ENCODE data around the gene ZPLD1.

ZPLD1 gene

DNA sequence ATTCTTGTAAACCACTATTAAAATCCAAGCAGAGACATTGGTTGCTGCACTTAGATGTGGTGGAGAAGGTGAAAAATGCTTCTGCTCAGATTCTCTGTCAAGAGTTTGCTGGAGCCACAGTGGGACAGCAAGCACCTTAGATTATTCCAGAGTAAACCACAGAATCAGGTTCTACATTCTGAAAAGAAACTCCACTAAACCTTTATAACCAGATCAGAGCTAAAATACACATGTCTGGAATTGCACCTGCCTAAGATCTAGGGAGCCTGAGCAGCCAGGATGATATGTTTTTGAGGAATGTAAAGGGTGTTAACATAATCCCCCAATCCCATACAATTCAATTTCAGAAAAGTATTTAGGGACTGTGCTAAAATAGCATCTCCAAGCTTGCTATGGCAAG is at the start of gene ZPLD1:
Gene ZPLD1 (plus strand): TSS at position 301 of the 400 bp plus-strand sequence. CDS start 3,473 bp downstream, outside the sequence.
- DNase-seq = no peak

DNA sequence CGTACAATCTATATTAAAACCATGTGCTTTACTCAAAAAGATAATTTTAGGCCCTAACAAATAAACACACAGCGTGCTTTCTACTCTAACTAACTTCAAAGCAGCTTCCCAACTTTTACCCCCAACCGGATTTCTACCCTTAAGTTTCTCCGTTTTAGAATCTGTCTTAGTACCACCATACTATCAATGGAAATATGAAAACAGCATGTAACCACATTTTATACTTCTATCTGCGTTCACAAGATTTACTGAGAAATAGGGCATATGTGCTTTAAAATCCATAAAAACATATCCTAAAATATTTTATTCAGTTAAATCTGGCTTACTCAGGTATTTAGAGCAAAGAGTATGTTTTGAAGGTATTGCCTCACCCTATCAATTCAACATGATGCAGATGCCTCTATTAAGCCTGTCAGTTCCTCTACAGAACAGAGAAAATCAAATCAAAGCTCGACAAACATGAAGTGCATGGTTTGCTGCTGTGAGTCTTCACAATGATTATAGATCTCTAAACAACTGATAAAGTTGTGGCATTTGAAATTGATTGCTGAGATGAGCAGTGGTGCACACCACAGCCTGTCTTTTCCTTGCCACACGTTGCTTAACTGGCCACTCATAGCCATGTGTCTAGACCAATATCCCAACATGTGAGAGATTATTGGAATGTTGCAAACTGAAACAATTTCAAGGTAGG is 44.5 kb upstream of the ZPLD1 start:
- no peak for DNase-seq

DNA sequence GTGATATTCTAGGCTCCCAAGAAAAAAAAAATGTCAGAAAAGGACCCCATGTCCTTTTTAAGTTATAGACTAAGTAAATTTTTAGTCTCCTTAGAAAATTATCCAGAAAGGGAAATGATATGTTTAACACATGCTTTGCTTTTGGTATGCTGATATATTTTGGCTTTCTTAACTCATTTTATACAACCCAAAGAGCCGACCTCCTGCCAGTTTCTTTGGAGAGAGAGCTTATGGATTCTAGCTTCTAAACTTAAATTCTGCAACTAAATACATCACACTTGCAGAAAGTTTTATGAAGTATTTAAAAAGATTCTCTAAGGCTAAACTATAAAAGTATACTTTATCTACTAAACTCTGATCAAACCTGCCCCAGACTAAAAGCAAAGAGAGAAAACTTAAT is 43.9 kb upstream of the ZPLD1 start:
- no peak for DNase-seq

DNA sequence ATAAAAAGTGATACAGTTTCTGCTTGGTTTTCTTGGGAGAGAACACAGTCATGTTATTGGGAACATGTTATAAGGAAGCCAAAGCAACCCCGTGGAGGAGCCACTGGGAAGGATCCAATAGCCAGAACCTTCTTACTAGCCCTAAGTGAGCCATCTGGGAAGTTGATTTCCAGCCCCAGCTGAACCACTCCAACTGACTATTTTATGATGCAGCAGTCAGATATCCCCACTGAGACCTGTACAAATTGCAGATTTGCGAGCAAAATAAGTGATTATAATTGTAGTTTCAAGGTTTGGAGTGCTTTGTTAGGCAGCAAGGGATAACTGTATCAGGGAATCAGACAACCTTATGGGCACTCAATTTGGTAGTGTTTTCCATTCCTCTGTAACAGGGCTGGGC is 43.3 kb upstream of the ZPLD1 start:
- no peak for DNase-seq

DNA sequence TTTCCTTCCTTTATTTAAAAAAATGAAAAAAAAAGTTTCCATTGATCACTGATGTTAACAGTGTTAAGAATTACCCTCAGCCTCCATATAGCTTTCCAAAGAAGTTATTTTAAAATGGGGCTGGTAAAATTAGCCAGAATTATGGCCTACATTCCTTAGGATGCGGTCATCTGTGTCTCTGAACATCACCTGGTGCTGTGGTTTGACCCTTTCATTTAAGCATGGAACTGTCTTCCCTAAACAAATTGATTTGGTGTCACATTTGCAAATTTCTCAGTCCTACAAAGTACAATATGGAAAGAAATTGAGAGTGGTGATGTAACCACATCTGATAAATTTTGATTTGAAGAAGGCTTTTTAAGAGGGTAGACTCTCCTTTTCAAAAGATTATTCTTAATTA is 40.3 kb upstream of the ZPLD1 start:
- DNase-seq = no peak

DNA sequence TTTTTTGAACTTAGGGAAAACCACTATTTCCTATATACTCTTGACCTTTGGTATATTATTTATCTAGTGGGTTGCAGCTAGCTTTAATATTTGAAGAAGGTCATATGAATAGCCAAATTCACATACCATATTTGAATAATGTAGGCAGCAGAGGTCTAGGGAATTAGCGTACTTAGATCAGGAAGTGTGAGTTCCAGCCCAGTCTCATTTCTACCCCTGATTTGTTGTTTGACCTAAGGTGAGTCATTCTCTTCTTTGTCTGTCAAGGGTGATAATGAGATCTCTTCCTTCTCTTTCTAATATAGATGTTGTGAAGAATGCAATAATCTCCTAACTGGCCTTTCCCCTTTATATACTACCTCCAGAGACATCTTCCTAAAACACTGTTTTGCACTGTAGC is 36.6 kb upstream of the ZPLD1 start:
- DNase-seq = no peak

DNA sequence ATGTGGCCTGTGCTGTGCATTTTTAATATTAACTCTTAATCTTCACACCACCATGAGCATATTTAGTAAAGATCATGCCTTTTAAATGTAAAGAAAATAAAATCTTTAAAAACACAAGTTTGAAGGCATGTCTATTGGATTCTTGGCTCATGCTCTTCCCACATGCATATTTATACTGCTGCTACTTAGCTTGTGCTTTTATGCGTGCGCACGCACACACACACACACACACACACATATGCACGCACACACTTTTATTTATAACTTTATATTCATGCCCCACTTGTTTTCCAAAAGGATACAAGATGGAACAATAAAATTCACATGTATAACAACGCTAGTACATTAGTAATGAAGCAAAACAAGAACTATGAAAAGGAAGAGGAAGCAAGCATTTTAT is 36.1 kb upstream of the ZPLD1 start:
- no peak for DNase-seq

DNA sequence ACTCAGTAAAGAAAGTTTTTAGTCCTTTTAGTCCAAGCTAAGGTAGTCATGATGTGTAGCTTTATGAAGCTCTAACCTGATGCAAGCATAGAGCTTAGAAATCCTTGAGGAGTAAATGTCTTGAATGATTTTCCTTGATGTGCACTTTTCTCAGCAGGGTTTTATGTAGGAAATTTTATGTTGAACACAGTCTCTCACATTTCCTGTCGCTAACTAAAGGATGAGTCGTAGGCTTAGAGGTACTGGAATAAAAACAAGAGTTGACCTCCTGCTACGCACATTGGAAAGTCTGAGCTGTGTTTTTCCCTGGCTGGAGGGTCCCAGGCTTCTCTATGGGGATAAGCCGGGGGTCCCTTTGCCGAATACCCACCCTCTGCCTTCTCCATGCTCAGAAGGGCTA is 34.7 kb upstream of the ZPLD1 start:
- no peak for DNase-seq

DNA sequence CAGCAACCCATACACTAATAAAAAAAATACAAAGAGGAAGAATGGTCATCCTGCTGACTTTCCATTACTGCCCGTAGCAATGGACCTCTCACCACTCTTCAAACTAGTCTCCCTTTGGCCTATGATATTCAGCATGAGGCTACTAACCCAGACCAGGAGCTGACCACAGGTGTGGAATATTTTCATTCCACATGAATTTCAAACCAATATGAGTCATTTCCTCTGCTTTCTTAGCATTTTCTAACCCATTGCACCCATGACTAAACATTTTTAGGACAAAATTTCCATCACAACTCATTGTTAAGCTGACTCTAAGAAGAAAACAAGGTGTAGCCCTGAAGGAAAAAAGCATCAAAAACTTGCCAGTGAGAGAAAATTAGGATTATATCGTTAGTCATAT is 34.0 kb upstream of the ZPLD1 start:
- DNase-seq = no peak

DNA sequence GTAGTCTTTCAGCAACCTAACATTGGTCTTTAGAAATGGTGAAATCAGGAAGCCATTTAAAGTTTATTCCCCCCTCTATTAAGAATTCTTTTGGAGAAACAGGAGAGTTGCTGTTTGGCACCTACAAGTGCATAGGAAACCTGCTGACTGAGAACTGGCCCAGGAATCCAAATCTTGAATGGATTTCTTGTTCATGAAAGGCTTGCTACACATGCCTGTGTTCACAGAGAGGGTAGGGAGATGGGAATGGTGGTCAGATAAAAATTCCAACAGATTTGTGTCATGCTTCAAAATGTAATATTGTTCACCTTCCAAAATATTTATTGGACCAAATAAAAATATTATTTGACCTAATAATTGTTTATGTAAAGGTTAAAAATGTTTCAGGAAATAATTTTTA is 24.2 kb upstream of the ZPLD1 start:
- DNase-seq = no peak

DNA sequence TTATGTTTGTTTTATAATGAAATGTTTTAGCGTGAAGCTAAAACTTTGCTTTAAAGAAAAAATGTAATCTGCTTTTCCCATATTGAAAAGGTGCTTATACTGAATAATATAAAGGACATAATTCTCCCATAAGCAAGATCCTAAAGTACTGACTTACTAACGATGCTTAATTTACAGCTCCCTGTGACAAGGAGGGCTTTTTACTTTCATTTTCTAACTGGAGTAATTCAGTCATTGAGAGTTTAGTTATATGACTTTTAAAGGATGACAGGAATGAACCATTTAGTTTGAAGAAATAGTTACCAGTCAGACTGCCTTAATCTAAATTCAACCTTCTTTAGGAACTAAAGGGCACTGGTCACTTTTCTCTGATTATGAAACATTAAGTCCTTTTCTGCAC is 19.3 kb upstream of the ZPLD1 start:
- no peak for DNase-seq

DNA sequence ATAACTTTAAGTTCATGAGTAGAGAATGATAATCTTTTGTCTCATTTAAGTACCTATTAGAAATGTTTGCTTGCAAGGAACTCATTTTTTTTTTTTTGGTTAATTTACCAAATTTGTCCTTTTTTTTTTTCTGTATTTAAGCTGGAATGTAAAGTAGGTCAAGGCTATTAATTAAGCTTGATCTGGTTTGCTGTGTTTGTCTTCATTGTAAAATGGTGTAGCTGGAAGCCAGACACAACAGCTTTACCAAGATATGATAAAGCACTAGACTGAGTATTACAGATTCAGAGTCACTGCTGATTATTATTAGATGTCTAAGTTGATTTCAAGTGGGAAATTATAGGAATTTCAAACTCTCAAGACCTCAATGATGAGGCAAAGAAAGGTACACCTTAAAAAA is 15.0 kb upstream of the ZPLD1 start:
- DNase-seq = no peak

DNA sequence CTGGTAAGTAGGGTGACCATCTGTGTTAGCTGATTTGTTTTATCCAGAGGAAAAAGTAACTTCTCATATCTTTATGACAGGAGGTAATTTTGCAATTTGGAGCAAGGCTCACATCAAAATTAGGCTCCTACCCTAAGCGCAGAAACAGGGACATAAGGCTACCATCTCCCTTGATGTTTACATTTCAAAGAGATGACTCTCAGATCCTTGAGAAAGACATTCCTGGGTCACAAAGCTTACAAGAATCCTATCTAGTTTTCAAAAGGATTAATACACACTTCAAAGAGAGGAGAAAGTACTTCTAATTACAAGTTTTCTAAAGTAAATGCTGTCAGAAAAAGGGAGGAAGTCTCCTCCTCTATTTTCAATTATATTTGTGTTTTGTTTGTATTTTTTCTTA is 7.0 kb downstream of the ZPLD1 start:
- DNase-seq = no peak

DNA sequence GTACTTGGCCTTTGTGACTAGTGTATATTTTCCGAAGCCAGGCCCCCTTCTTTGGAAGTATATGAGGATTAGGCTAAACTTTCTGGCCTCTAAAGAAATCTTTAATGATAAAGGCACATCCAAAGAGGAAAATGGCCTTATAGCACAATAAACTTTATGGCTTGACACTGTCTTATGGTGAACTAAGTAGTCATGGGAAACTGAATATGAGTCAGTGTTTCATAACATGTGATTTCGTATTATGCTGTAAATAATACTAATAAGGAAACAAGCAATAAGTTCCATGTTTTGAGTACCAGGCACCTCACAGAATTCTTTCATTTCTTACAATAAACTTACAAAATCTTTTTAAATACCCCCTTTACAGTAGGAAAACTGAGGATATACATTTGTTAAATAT is 8.2 kb downstream of the ZPLD1 start:
- DNase-seq = no peak

DNA sequence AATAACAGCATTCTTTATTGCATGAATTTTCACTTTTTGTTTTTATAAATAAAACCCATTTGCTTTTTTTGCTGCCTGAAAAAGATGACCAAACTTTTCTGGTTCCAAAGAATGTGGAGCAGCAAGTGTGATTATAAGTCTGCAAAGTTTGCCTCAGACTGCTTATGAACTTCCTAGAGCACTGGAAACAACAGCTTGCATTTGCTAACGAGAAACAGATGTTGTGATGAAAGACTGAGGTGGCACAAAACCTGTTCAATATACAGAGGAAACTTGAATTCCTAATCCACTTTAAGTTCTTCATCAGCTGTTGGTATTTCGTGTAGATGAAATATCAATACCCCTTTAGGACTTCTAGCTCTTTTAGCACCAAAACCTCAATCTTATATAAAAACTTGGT is 9.3 kb downstream of the ZPLD1 start:
- DNase-seq = no peak

DNA sequence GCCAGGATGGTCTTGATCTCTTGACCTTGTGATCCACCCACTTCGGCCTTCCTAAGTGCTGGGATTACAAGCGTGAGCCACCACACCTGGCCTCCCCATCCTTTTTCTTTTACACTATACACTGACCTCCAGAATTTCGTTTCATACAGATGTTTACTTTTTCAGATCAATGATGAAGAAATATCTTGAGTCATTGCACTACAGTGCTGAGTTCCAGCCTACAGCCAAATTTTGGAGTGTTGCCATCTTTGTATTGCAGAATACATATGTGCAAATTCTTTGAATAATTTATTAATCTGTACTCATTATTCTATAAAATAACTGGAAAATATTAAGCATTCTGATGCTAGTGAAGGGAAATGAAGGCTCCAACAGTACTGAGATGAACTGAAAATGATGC is 12.5 kb downstream of the ZPLD1 start:
- DNase-seq = no peak

DNA sequence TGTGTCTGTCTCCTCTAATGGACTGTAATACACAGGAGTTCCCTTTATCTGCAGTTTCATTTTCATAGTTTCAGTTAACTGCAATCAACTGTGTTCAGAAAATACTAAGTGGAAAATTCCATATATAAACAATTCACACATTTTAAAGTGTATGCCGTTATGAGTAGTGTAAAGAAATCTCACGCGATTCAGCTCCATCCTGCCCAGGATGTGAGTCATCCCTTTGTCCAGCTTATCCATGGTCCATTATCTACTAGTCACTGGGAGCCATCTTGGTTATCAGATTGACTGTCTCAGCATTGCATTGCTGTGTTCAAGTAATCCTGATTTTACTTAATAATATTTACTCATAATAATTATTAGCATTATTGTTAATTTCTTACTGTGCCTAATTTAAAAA is 14.5 kb downstream of the ZPLD1 start:
- no peak for DNase-seq

DNA sequence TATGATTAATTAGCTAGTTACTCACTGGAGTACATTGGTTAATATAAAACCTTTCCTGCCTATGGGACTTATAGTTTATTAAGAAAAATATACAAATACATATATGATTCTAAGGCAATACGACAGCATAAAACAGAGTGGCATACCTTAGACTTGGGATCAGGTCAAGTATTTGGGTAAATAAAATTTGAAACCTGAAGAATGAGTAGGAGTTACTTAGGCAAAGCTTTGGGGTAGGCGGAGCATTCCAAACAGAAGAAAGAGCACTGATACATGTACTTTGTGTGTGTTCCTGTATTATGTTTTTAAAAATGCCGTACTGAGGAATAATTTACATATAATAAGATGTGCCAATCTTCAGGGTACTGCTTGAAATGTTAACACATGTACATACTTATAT is 15.1 kb downstream of the ZPLD1 start:
- DNase-seq = no peak

DNA sequence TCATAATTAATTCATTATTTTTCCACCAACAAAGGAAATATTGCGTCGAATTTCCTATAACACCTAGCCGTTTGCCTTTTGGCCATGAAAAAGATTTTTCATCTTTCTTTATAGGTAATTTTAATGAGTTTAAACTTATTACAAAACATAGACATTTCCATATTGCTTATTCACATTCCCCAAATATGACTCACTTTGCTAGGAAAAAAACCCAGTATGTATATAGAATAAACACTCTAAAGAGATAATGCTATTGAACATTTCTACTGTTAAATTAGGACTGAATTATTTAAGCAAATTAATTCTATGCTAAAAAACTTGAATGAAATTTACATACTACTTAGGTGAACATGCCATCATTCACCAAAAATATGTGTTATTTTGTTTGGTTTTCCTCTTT is 16.2 kb downstream of the ZPLD1 start:
- DNase-seq = no peak

DNA sequence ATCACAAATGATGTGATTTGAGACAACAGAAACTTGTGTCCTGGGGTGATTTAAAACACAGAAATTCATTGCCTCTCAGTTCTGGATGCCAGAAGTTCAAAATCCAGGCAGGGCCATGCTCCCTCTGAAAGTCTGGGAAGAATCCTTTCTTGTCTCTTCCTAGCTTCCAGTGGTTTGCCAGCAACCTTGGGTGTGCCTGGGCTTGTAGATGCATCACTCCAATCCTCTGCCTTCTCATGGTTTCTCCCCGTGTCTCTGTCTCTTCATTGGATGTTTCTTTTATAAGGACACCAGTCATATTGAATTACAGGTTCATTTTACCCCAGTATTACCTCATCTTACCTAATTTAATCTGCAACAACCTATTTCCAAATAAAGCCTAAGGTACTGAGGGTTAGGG is 16.7 kb downstream of the ZPLD1 start:
- no peak for DNase-seq

DNA sequence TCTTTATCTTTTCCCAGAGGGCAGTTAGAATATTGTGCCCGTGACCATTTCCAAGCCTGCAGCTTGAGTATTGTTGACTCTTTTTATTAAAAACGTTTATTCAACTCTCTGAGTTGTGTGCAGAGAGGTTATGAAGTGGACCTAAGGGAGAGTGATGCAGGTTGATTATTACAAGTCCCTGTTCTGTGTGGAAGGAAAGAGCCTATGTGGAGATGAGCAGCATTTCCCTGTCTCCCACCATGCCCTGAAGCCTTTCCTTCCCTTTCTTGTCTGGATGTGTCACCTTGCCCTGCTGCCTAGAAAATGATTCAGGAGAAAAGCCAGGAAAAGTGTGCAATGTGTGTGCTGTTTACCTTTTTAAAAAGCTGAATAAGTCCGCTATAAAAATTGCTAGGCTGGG is 19.4 kb downstream of the ZPLD1 start:
- DNase-seq = no peak

DNA sequence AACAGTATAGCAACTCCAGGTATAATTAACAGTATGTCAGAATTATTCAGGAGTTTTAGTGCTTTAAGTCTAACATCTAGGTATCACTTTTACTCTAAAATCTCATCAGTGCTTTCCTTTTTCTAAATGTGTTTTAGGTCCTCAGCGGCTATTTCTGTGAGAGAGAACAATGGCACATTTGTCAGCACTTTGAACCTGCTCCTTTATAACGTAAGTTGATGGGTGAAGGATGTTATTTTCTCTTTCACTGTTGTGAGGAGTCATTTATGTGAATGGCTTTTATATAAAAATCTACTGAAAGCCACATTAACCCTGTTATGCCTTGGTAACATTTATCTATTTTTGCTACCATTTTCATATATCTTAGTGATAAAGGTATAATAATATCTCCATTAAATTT is 22.8 kb downstream of the ZPLD1 start:
- no peak for DNase-seq

DNA sequence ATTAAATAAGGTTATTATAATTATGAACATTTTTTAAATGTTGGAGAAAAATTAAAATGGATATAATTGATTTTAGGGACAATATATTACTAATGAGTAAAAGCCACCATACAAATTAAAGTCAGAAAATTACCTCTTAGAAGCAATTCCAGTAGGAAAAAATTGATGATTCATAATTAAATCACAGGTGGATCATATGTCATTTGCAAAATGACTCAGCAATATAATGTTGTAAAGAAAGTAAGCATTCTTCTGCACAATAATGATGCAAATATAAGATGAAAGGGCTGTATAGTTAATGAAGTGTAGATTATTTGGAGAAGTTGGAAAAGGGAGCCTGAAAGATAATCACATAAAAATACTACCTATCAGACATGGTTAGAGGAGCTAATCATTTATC is 25.8 kb downstream of the ZPLD1 start:
- no peak for DNase-seq

DNA sequence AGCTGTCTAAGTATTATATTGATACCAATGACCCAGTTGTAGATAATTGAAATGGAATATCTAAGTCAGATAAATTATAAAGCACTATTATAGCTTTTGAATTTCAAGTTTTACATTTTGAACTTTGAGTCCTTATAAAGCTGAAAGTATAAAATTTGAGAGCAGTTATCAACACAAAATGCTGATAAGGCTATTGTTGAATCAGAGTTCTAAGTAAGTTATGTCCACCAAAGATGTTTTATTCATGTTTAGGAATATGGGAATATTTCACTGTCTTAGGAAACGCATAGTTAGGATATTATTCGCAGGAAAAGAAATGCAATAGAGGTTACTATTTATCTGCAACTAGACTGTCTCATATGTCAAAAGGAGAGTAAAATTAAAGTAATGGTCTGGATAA is 29.4 kb downstream of the ZPLD1 start:
- no peak for DNase-seq

DNA sequence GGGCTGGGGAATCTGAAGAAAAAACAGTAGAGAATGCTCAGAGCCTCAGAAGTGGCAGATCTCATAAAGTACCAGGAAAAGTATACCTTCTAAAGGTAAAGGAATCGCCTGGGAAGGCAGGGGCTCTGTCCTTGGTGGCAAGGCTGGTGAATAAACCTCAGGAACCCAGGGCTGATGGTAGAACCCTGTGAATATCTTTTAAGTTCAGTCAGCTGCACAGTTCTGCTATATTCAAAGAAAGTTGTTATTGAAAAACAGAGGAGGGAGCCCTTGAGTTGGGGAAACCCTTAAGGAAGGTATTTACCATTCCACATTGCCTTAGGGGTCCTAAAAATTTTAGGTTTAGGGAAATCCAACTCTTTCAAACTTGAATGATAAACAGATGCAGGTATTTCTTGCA is 31.2 kb downstream of the ZPLD1 start:
- peak; percentile 18 for DNase-seq

DNA sequence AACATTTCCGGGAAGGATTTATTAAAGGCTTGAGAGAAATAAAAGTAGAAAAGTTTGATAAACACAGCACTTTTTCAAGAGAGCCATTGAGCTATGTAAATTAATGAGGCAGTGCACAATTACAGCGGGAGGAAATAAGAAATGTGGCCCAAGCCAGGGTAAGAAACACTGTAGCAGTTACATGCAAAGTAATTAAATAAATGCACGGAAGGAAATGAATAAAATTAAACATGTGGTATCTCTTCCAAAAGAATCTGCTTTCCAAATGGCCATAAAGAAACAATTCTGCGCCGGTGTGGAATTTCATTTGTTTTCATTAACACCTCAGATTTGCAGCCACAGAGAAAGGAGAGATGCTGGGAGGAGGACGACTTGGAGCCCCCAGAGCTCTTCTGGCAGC is 35.3 kb downstream of the ZPLD1 start:
- no peak for DNase-seq

Measured in NCI-H748 treated with DMSO at 0.1 percent for 48 hours (cell line).